ENCODE results near the gene SMAD3.

Gene SMAD3

DNA sequence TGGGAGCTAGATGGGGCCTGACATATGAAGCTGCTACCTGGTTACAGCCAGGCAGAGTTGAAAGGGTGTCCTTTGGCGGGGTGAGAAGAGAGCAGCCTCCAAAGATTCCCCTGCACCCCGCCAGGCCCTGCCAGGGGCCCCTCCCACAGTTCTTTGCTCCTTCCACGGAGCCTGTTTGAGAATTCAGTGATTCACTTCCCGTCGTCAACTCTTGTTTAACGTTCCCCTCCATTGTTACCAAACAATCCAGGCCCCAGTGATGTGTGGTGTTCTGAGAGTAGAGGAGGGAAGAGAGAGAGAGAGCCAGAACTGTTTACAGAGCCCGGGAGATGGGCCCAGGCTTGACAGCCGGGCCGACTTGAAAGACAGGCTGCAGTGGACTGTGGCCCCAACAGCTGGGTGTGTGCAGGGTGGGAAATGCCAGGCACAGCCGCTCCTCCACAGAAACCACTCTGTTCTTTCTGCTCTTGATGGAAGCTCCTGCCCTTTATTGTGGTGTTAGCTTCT lies 81.5 kb downstream of the SMAD3 start:
- ChIA-PET POLR2A (interaction anchor here (1.0 kb wide), 1 partner anchor 49 kb away, joined by 3 read pairs; no protein-coding TSS in a partner anchor), CTCF (no interaction called here)
- H3K9me3 ChIP-seq (ENCODE audit: control insufficient read depth, insufficient read depth, low read depth, low read length) = no peaks in the 10 kb centered on the region
- TF ChIP-seq ZNF629 (tag by site-specific recombination; IDR thresholded peaks at IDR 0.05) = no peak
- peak; percentile 78 for TF ChIP-seq ZSCAN16 (tag by site-specific recombination; IDR thresholded peaks at IDR 0.05)
- peak; percentile 27; the same call in 1 of the 2 replicates for TF ChIP-seq ZNF600 (tag by site-specific recombination; IDR thresholded peaks at IDR 0.05)
- peak; percentile 62 for TF ChIP-seq ZNF341 (tag by site-specific recombination; IDR thresholded peaks at IDR 0.05; ENCODE audit: low read depth)
- H3K4me1 ChIP-seq (ENCODE audit: control insufficient read depth, insufficient read depth, low read length) = peaks cover 50% of the 10 kb centered on the region
- H3K27ac ChIP-seq (ENCODE audit: extremely low read depth, low read depth, low read length) = peak overlapping the region; percentile 33
- no peak overlapping the region for H3K4me3 ChIP-seq (ENCODE audit: low read depth, low read length)
- H3K36me3 ChIP-seq (ENCODE audit: control insufficient read depth in 2 of 2, insufficient read depth in 1 of 2, low read length in 2 of 2) = no peaks in the 10 kb centered on the region

DNA sequence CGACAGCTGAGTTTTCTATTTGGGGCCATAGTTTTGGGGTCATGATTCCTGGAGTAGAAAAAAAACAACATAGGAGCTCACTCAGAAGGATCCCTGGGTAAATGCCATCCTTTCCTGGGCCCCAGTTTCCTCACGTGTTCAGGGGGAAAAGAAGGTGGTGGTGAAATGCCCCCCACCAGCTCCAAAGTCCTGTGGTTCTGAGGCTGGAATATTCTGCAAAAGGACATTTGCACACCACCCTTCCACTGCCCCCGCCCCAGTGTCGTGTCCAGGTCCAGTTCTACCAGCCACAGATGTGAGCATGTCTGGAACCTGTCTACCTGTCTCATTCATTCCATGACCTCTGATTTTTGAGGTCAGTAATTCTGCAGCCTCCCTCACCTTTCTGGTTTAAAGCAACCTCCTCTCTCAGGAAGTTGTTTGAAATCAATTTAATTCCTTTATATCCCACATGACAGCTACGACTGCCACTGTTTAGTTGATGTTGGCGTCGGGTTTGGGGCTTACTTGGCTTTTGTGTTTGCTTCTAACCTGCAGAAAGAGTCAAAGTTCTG lies 82.1 kb downstream of the SMAD3 start:
- TF ChIP-seq ZNF501 (tag by site-specific recombination; IDR thresholded peaks at IDR 0.05) (no peak), ZNF114 (tag by site-specific recombination; IDR thresholded peaks at IDR 0.05) (no peak), ZBTB7A (tag by site-specific recombination; IDR thresholded peaks at IDR 0.05; ENCODE audit: low read depth) (no peak), IKZF3 (tag by site-specific recombination; IDR thresholded peaks at IDR 0.05) (no peak), ZNF585B (tag by site-specific recombination; IDR thresholded peaks at IDR 0.05) (no peak), ZBTB6 (tag by site-specific recombination; IDR thresholded peaks at IDR 0.05) (no peak), ZNF571 (tag by site-specific recombination; IDR thresholded peaks at IDR 0.05) (no peak), ZNF354C (tag by site-specific recombination; IDR thresholded peaks at IDR 0.05; ENCODE audit: borderline replicate concordance, low read depth) (no peak), ZSCAN16 (tag by site-specific recombination; IDR thresholded peaks at IDR 0.05) (no peak), ZNF248 (tag by site-specific recombination; IDR thresholded peaks at IDR 0.05) (no peak), KLF7 (tag by site-specific recombination; IDR thresholded peaks at IDR 0.05; ENCODE audit: borderline replicate concordance) (no peak), ZNF830 (tag by site-specific recombination; IDR thresholded peaks at IDR 0.05; ENCODE audit: low read depth) (no peak), HOXC10 (CRISPR knock-in tag; IDR thresholded peaks at IDR 0.05) (no peak), PRDM6 (tag by site-specific recombination; IDR thresholded peaks at IDR 0.05) (no peak), ZNF140 (tag by site-specific recombination; IDR thresholded peaks at IDR 0.05) (no peak), BCL11B (tag by site-specific recombination; IDR thresholded peaks at IDR 0.05; ENCODE audit: low read depth) (no peak), ZNF138 (tag by site-specific recombination; IDR thresholded peaks at IDR 0.05; ENCODE audit: borderline replicate concordance) (no peak), ZNF792 (tag by site-specific recombination; IDR thresholded peaks at IDR 0.05) (no peak)
- TF ChIP-seq, protein P1, sequence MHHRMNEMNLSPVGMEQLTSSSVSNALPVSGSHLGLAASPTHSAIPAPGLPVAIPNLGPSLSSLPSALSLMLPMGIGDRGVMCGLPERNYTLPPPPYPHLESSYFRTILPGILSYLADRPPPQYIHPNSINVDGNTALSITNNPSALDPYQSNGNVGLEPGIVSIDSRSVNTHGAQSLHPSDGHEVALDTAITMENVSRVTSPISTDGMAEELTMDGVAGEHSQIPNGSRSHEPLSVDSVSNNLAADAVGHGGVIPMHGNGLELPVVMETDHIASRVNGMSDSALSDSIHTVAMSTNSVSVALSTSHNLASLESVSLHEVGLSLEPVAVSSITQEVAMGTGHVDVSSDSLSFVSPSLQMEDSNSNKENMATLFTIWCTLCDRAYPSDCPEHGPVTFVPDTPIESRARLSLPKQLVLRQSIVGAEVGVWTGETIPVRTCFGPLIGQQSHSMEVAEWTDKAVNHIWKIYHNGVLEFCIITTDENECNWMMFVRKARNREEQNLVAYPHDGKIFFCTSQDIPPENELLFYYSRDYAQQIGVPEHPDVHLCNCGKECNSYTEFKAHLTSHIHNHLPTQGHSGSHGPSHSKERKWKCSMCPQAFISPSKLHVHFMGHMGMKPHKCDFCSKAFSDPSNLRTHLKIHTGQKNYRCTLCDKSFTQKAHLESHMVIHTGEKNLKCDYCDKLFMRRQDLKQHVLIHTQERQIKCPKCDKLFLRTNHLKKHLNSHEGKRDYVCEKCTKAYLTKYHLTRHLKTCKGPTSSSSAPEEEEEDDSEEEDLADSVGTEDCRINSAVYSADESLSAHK (tag by site-specific recombination; IDR thresholded peaks at IDR 0.05) = no peak
- ChIA-PET POLR2A (interaction anchor here (1.0 kb wide), 1 partner anchor 49 kb away, joined by 3 read pairs; no protein-coding TSS in a partner anchor), CTCF (no interaction called here)
- Histone ChIP-seq H3K36me3 (ENCODE audit: control insufficient read depth in 2 of 2, insufficient read depth in 1 of 2, low read length in 2 of 2) (no peaks in the 10 kb centered on the region), H3K9me3 (ENCODE audit: control insufficient read depth, insufficient read depth, low read depth, low read length) (no peaks in the 10 kb centered on the region), H3K4me3 (ENCODE audit: low read depth, low read length) (no peak overlapping the region), H3K27ac (ENCODE audit: extremely low read depth, low read depth, low read length) (no peak overlapping the region), H3K4me1 (ENCODE audit: control insufficient read depth, insufficient read depth, low read length) (peaks cover 45% of the 10 kb centered on the region)
